HG03457 (cell line): ENCODE results near the gene ATPAF1.

Source experiments
- ATAC-seq: cut with Tn5 transposase; IDR thresholded peaks from one replicate; pipeline ENCODE4 v1.9.1; 2021; ENCODE audit warnings: moderate number of reproducible peaks; ENCODE audit not compliant: unreplicated experiment

ATPAF1 gene

DNA sequence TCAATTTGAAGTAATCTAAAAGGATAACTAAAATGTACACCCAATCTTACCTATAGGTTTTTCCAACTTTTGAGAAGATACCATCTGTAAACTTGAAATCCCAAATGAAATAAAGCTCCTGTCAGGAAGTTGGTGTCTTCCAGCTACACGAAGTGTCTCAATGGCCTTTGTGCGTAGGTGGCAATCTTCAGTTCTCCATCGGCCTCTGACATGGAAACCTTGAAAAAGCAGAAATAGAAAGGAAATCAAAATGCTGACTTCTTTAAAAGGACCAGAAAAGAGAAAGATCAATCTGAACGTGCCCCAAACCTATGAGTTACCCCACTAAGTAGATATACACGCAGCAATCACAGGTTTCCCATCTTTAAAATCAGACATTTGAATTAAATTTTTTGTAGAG is 74.1 kb downstream of the ATPAF1 start:
- ATAC-seq = no peak

DNA sequence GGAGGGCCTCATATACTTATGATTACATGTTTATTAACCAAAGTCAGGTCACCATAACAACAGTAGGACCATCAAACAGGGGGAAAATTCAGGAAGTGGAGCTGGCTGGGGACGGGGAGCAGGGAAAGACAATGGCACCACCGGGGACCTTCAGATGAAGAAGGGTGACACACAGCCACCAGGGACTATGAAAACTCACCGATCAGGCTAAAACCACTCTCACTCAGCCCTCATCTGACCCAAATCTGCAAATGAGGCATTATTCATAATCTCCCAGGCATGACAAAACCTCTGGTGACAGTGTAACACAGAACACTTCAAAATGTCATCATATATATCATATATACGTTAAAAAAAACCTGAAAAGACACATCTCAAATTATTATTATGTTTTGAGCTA is 75.3 kb downstream of the ATPAF1 start:
- no peak for ATAC-seq

DNA sequence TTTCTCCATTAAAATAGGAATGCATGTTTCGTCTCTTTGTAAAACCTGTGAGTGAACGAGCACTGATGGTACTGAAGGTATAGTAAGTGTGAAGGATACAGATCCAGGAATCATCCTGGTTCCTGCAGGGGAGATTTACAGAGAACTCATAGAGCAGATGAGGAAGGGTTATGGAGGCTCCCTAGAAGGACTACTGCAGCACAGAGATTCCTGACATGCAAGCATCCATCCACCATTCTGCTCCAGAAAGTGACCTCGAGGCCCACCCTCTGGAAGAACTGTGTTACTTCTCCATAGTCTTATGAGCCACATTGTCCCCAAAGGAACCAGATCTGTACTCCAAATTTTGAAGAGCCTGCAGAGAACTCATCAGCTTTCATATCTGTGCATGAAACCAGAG is 78.6 kb downstream of the ATPAF1 start:
- no peak for ATAC-seq

DNA sequence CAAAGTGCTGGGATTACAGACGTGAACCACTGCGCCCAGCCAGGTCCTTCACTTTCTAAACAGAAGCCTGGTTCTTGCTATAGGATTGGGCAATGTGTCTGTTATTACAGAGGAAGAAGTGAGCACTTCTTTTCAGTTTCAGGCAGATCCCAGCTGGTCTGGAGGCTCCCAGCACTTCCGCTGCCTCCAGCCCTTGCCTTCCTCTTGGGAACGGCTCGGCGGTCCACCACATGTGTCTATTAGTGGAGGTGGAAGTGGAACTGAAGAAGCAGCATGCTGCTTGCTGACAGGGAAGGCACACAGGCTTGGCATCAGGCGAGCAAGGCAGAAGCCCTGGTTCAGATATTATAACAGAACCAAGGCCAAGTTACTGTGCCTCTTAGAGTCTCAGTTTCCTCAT is 81.1 kb downstream of the ATPAF1 start:
- no peak for ATAC-seq

DNA sequence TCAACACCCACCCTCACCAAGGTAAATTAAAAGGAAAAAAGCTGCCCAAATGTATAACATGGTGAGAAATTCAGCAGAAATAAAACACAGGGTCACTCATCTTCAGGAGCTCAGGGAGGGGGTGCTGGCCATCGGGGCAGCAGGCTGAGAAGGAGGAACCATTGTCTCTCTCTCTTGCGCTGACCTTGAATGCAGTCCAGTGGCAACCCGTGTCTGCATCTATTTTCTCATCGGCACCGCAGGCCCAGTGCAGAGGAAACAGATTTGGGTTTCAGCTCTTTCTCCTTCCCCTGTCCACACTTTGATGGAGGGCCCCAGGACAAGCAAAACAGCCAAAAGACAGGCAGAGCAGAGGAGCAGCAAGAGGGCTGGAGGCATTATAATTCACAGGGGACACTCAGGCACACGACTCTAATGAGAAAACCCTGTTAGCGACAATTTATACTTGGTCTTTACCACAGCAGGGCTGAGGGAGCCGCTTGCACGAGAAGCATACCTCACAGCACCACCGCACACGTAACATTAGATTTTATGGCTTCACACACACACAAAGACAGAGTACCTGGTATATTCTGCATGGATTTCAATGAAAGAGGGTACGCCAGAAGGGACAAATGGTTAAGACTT is 82.7 kb downstream of the ATPAF1 start:
- no peak for ATAC-seq

DNA sequence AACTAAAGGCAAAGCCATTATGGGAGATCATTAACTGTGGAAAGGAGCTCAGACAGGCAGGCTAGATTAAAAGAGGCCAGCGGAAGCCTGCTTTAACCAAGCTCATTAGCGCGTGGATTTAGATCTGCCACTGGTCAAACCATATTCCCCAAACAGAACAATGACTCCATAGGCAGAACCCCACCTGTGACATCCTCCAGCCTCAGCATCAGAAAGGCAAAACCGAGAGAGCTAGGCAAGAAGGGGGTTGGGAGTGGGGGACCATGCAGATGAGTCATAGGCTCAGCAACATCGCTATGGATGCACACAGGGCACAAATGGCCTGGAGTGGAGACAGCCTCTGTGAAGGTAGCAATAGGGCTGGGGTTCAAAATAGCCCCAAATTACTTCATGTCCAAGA is 84.7 kb downstream of the ATPAF1 start:
- no peak for ATAC-seq

DNA sequence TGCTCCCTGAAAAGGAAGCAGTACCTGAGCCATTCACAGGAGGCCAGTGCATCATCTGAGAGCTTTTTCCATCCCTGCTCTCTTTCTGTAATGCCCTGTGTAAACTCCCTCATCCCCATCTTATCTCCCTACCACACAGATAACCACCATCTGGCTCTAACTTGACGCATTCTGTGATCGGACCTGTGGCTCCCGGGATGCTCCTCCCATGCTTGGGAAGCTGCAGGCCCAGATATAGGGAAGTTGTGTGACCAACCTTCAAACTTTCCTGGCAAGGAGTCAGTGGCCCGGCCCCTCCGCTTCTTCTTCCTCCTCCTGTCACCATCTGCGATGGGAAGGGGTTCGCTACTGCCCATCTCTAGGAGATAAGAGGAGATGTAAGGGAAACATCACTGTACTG is 85.2 kb downstream of the ATPAF1 start:
- no peak for ATAC-seq
